Measurements from ENCODE around the gene HHAT.
"Not testable (repeated sequence)": the region's sequence is repeated elsewhere in the genome, so short reads cannot be mapped to it uniquely, and the experiment has no call there.

HHAT gene

DNA sequence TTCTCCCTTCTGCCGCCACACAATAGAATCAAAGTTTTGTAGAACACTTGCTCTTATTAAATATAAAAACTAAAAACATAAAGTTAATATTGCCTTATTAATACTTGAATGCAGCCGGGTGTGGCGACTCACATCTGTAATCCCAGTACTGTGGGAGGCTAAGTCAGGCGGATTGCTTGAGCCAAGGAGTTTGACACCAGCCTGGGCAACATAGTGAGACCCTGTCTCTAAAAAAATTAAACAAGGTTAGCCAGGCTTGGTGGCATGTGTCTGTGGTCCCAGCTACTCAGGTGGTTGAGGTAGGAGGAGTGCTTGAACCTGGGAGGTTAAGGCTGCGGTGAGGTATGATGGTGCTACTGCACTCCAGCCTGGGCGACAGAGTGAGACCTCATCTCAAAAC lies 13.2 kb upstream of the HHAT start:
- DNase-seq = no peak

DNA sequence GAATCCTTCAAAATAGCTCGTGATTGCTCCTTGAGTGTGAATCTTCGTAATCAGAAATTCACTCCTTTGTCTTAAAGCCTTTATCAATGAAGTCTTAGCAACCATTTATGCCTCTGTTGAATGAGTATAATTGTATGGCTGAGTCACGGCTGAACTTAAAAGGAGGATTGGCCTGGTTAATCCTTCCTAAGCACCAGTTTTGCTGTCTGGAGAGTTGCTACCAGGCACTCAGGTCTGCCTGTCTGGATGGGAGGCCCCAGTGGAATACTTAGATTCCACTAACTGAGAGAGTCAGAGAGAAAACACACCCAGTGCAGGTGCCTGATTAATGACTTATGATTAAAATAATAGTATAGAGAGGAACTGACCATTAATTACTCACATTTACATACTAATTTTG lies 7.6 kb upstream of the HHAT start:
- DNase-seq = no peak

DNA sequence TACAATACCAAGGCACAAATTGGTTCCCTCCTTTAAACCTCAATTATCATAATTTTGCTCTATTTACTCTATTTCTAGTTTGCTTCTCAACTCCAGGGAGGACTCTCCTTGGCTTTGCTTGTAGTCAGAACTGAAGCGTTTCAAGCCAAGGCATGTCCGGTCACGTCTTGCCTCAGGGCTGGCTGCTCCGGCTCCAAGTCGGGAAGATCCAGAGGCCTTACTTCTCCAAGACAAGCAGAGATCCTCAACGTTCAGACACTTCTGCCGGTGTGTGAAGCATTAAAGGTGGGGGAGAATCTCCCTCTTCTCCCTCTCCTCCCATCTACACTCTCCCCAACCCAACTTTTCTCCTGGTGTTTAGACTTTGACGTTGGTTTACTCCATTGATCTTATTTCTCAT lies 7.2 kb upstream of the HHAT start:
- no peak for DNase-seq

DNA sequence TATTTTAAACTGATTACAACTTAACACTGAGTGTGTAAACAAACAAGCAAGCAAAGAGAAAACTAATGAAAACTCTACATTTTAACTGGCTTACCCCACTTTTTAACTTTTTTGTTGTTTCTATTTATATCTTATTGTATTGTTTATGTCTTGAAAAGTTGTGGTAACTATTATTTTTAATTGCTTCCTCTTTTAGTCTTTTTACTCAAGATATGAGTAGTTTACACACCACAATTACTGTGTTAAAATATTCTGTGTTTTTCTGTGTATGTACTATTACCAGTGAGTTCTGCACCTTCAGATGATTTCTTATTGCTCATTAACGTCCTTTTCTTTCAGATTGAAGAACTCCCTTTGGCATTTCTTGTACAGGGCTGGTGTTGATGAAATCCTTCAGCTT lies 4.7 kb upstream of the HHAT start:
- peak; percentile 12 for DNase-seq

DNA sequence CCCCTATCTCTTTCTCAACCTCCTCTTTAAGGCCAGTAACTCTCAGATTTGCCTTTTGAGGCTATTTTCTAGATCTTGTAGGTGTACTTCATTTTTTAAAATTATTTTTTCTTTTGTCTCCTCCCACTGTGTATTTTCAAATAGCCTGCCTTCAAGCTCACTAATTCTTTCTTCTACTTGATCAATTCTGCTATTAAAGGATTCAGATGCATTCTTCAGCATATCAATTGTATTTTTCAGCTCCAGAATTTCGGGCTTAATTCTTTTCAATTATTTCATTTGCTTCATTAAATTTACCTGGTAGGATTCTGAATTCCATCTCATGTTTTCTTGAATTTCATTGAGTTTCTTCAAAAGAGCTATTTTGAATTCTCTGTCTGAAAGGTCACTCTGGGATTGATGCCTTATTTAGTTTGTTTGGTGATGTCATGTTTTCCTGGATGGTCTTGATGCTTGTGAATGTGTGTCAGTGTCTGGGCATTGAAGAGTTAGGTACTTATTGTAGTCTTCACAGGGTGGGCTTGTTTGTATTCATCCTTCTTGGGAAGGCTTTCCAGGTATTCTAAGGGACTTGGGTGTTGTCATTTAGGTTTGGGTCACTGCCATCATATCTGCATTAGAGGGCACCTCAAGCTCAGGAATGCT lies 3.6 kb upstream of the HHAT start:
- DNase-seq = no peak

DNA sequence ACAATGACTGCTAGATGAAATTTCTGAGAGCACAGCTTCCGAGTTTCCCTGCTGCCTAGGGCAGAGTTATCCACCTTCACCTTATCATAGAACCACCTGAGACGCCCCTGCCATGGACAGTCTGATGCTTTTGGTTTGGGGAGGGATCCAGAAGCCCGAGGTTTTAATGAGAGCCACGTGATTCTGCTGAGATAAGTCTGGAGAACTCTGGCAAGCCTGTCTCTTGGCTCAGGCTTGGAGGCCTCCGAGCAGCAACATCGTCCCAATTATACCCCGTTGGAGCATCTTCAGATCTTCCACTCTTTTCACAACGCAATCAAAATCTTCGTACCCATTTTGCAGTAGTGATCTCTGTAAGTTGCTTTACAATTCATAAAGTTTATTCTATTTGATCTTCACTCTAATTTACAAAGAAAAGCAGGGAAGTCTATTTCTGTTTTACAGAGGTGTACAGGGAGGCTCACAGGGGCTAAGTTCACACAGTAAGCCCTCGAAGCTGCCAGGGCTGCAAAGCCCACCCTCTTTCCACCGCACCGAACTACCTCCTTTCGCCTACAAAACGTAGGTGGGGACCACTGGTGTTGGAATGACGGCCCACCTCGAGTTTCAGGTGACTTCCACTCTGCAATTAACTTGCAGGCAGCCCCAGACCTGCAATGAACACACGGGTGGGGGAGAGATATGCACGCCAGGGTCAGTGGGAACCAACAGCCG lies 513 bp upstream of the HHAT start:
- no peak for DNase-seq

DNA sequence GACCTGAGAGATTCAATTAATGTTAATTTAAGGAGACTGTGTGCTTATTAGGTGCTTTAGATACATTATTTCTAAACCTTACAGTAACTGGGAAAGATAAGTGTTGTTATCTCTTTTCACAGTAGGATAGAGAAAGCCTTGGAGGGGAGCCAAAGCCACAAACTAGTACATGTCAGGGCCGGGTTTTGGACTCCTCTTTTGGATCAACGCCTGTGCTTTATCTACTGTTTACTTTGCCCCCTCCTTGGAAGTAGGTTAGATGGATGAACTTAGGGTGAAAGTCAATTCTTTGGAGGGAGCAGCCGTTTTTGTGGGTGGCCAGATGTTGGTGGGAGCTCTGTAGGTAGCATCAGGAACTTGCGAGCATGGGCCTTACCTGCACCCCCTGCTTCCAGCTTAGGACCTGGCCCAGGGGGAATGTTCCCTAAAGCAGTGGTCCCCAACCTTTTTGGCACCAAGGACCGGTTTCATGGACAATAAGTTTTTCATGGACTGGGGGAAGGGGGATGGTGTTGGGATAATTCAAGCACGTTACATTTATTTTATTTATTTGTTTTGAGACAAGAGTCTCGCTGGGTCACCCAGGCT lies 1.7 kb downstream of the HHAT start:
- DNase-seq = no peak

DNA sequence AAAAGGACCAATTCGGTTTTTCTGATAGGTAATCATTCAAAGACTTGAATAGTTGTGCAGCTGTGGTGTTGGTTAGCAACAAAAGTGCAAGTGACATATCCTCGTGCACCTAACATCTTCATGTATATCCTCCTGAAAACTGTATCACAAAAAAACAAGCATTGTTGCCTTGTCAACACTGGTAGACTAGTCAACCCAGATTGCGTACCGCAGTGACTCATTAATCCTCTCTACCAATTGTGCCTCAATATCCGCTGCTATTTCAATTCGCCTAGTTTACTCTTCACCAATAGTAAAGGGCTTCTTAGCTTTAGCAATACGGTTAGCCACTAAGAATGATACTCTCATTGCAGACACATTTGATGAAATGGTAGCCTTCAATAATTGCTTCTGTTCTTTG lies 3.5 kb downstream of the HHAT start:
- DNase-seq = no peak

DNA sequence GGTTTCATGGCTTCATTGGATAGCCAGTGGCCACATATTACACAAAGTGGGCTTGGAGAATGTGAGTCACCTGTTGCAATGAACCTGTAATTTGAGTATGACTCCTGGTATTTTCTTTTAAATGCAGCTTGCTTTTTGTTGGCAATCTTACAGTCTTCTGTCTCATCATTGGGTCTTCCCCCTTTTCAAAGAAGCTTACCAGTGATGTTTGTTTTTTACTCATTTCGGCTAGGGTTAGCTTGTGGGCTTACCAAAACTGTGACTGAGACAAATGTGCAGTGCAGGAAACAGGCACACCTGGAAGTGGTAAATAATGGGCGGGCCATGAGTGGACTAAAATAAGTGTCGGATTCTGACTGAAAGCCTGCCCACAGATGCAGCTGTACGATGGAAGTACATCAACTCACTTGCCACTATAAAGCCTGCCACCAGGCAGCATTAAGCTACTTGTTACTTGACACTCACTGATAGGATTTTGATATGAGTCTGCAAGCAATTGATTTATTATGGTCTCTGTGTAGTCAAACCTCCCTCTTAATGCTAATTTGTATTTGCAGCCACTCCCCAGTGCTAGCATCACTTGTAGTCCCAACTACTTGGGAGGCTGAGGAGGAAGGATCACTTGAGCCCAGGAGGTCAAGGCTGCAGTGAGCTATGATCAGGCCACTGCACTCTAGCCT lies 4.2 kb downstream of the HHAT start:
- no peak for DNase-seq

DNA sequence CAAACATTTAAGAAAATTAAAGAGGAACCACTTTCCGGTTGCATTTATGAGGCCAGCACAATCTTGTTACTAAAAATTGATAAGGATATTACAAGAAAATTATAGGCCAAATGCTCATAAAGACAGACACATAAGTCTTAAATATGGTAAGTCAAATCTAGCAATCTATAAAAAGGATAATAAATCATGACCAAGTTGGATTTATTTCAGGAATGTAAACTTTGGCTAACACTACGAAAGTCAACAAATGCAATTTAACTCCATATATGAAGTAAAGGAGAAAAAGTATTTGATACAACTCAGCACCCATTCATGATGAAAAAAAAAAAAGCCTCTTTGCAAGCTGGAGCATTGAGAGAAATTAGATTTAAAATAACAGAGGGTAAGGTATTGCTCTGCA lies 6.3 kb downstream of the HHAT start:
- no peak for DNase-seq

DNA sequence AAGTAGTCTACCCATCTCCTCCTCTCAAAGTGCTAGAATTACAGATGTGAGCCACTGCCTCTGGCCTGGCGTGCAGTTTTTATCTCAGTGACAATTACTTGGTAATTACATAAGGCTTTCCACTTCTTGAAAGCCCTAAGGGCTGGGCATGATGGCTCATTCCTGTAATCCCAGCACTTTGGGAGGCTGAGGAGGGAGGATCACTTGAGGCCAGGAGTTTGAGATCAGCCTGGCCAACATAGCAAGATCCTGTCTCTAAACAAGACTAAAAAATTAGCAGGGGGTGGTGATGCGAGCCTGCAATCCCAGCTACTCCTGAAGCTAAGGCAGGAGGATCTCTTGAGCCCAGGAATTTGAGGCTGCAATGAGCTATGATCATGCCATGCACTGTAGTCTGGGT lies 7.7 kb downstream of the HHAT start:
- no peak for DNase-seq

DNA sequence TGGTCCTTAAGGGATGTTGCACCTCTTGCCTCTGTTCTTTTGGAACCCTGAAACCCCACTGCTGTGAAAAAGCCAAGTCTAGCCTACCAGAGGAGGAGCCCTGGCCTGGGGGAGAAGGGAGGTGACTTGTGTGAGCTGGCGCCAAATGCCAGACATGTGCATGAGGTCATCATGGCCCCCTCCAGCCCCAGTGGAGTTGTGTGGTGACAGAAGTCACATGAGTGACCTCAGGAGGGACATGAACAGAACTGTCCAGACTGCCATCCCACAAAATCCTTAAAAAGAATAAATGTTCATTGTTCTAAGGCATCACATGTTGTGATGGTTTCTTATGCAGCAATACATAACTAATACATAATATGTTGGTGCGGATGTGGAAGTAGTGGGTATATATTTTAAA lies 10.8 kb downstream of the HHAT start:
- DNase-seq = peak; percentile 11

DNA sequence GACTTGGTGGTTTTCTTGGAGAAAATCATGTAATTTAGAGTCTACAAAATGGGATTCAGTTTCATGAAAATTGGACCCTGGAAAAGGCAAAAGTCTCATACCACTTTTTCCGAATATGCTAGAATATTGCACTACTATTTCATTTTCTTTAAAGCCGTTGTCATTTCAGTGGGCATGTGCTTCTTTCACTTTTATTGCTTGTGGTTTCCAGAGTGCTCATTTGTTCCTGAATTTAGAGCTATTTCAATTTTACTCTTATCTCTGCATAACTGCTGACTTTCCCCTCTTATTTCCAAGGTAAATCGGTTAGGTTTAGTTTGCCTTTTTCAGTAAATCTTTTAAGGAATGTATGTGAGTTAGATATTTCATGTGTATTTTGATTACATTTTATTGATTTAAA lies 11.6 kb downstream of the HHAT start:
- peak; percentile 70 for DNase-seq

DNA sequence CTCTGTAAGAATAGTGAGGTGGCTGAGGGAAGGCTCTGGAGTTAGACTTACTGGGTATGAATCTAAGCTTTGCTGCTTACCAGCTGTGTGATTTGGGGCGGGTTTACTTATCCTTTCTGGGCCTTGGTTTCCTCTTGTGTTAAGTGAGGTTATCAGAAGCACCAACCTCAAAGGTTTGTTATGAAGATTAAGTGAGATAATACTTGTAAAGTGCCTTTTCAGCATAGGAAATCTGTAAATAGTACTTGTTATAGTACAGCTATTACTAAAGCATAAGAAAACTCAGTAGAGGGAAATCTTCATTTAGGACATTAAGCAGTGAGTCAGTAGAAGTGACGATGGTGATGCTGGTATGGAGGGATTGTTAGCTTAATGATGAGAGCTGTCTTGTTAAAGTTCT lies 12.1 kb downstream of the HHAT start:
- DNase-seq = no peak

DNA sequence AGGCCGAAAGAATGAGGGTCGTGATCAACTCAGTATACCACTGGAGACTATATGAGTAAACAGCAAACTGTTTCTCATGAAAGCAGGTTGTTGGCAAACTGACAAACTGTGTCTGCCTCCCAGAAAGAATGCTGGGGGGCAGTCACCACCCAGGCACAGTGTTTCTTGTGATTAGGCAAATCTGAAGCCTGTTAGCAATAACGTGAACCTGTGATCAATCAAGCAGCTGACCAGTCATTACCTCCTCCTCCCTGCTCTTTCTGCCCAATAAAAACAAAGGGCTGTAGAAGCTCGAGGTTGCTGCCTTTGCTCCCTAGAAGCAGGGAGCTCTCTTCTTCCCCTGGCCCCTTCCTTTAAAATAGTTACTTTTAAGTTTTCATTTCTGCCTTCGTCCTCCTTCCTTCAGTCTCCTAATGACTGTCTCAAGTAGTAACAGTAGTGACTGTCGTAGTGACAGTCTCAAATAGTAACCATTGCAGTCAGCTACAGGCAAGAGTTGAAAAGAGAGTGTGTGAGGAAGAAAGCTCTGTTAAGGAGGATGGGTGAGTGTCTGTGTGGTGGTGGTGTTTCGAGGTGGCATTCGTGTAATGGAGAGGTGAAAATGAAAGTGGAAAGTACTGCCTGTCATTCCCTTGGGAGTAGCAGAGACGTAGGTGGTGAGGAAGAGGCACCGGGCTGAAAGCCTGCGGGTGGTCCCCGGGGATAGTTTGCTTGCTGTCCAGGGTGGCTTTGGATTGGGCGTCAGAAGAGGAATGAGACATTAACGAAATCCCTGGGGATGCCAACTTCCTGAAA lies 14.5 kb downstream of the HHAT start:
- no peak for DNase-seq

DNA sequence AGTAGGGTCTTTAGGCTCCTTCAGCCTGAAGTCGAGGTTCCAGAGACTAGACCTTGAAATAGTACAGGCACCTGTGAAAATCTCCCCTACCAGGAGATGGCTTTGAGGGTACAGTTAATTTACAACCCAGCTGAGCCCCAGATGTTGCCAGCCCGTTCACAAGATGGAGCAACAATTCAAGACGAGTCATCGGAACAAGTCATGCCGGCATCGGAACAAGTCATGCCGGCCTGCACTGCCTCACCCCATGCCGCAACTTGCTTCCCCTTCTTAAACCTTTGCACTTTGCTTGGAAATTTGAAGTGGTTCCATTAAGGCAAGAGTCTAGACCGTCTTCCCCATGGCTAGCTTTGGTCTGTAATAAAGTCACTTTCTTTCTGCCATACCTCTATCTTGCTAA lies 16.0 kb downstream of the HHAT start:
- DNase-seq = peak; percentile 37

DNA sequence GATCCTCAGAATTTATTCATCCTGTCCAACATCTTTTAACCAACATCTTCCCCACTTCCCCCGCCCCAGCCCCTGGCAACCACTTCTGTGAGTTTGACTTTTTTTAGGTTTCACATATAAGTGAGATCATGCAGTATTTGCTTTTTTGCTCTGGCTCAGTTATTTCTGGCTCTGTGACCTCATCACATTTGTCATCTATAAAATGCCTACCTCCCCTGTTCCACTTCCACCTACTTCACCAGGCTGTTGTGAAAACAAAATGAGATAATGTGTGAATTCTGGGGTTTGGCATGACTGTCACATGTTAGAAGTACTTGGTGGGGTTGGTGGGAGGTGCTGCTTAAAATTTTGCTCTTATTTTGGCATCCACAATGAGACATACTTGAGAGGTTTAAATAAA lies 18.4 kb downstream of the HHAT start:
- DNase-seq = peak; percentile 13

DNA sequence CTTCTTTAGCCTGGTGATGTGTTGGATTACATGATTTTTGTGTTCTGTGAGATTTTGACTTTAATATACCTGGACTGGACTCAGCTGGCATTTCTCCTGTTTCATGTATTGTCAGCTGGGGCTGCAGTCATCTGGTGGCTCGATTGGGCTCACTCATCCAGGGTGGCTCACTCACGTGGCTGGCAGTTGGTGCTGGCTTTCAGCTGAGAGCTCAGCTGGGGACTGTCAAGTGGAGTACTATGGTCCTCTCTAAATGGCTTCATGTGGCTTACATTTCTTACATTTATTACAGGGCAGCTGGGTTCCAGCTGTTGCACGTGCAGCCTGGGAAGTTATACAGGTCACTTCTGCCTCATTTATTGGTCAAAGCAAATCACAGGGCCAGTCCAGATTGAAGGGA lies 22.8 kb downstream of the HHAT start:
- no peak for DNase-seq

DNA sequence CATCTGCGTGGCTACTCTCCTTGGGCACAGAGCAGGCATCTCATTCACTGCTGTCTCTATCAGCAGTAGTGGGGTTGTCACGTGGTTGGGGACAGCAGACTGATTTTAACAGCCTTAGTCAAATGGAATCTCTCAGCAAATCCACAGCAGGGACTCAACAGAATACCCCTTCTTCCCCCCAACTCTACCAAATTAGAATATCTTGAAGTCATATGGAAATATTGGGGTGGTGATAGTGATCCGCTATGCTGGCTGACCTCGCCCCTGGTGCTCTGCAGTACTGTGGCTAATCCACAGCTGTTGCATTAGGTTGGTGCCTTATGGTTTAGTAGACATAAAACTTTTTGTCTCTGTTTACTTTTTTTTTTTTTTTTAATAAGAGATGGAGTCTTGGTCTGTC lies 23.9 kb downstream of the HHAT start:
- DNase-seq = no peak

DNA sequence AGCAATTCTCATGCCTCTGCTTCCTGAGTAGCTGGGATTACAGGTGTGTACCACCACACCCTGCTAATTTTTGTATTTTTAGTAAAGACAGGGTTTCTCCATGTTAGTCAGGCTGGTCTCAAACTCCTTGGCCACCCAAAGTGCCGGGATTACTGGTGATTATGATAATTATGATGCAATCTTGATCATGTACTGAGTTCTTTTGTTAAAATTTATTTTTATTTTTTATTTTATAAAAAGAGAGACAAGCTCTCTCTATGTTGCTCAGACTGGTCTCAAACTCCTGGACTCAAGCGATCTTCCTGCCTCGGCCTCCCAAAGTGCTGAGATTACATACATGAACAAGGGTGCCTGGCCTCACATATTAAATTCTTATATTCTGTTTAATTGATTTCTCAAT lies 25.6 kb downstream of the HHAT start:
- not testable (repeated sequence) for DNase-seq

DNA sequence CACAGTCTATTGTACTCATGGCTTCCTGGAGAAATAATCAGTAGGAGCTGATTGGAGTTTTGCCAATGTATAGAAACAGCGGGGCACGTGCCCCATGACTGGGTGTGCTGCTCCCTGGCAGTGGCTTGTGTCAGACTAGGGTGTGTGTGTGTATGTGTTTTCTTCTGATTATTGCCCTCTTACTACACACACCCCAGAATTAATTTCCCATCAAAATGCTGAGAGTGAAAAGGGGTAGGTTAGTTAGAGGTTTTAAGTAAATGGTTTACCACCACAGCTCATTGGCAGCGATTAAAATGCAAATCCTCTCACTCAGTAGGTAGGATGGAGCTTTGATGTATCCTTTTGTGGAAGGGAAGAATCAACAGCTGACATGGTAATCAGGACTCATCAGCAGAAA lies 29.9 kb downstream of the HHAT start:
- DNase-seq = no peak

DNA sequence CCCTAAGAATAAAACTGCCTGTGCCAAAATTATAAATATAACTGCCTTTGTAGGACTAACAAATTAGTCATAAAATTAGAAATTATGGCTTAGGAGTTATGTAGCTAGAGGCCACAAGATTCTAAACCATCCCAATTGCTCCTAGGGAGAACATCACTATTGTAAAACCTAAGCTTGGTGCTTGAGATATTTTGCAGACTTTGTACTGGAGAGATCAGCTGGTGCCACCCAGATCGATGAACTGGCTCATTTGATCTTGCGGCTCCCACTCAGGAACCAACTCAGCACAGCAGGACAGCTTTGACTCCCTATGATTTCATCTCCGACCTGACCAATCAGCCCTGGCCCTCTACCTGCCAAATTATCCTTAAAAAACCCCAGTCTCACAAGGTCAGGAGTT lies 30.6 kb downstream of the HHAT start:
- no peak for DNase-seq

DNA sequence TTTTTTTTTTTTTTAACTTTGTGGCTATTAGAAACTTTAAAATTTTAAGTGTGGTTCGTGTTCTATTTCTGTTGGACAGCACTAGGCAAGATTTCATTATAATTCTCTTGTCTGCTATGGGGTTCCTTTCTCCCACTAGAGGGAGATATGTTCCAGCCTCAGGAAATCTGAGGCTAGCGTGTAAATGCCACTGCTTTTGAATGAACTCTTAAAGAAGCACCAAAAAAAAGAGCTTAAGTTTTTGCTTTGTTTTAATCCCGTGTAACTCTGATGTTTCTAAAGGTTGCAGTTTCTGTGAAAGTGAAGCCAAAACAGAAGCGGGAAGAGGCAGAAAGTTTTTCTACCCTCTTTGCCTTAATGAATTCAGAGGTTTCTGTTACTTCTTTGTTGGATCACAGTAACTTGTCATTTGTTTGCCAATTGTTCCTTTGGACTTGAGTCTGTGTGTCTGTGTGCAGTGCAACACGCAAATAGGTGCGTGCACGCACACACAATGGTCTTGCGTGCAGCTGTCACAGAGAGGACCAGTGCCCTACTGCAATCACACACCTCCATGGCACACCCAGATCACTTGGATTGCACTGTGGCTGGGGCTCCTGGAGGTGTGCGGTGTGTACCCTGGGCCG lies 32.3 kb downstream of the HHAT start:
- DNase-seq = peak; percentile 23
